Measurements from ENCODE around the gene PRUNE2.
"Not testable (repeated sequence)": the region's sequence is repeated elsewhere in the genome, so short reads cannot be mapped to it uniquely, and the experiment has no call there.

The PRUNE2 gene, protein sequence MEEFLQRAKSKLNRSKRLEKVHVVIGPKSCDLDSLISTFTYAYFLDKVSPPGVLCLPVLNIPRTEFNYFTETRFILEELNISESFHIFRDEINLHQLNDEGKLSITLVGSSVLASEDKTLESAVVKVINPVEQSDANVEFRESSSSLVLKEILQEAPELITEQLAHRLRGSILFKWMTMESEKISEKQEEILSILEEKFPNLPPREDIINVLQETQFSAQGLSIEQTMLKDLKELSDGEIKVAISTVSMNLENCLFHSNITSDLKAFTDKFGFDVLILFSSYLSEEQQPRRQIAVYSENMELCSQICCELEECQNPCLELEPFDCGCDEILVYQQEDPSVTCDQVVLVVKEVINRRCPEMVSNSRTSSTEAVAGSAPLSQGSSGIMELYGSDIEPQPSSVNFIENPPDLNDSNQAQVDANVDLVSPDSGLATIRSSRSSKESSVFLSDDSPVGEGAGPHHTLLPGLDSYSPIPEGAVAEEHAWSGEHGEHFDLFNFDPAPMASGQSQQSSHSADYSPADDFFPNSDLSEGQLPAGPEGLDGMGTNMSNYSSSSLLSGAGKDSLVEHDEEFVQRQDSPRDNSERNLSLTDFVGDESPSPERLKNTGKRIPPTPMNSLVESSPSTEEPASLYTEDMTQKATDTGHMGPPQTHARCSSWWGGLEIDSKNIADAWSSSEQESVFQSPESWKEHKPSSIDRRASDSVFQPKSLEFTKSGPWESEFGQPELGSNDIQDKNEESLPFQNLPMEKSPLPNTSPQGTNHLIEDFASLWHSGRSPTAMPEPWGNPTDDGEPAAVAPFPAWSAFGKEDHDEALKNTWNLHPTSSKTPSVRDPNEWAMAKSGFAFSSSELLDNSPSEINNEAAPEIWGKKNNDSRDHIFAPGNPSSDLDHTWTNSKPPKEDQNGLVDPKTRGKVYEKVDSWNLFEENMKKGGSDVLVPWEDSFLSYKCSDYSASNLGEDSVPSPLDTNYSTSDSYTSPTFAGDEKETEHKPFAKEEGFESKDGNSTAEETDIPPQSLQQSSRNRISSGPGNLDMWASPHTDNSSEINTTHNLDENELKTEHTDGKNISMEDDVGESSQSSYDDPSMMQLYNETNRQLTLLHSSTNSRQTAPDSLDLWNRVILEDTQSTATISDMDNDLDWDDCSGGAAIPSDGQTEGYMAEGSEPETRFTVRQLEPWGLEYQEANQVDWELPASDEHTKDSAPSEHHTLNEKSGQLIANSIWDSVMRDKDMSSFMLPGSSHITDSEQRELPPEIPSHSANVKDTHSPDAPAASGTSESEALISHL (N-terminal part only)

DNA sequence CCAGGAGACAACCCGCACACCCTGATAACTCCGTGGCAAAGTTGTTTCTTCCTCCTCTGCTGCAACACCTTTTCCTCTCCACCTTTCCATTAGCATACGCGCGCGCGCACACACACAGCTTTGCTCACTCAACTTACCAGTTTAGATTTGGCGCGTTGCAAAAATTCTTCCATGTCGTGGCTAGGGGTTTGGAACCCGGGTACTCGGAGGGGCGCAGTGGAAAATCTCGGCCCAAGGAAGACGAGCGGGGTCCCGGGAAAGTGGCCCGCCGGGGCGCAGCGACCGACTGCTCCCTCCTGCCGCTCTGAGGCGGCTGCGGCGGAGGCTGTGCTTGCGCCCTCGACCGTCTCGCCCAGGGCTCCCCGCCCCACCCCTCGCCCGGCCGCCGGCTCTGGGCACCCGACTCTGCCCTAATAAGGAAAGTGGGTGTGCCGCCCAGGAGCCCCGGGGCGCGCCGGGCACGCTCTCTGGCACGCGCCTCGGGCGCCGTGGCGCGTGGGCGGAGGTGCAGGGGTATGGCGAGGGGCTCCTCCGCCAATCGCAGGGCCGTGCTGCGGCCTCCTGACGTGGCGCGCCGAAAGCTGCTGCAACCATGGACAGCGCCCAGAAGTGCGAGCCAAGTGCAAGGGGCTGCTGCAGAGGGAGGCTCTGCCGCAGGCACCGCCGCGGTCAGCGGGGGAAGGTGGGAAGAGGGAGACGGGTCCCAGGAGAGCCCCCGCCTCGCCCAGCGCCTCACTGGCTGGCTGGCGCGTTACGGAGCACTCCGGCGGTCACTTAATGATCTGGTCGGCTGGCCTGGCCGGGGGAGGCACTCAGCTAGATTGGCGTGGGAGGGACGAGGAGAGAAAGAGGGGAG is at the start of gene PRUNE2:
PRUNE2 (minus strand) TSS at position 324 of the 856 bp plus-strand sequence; CDS start at position 173, 151 bp downstream.
- DNase-seq (ENCODE audit: low read depth, low spot score) = no peak

DNA sequence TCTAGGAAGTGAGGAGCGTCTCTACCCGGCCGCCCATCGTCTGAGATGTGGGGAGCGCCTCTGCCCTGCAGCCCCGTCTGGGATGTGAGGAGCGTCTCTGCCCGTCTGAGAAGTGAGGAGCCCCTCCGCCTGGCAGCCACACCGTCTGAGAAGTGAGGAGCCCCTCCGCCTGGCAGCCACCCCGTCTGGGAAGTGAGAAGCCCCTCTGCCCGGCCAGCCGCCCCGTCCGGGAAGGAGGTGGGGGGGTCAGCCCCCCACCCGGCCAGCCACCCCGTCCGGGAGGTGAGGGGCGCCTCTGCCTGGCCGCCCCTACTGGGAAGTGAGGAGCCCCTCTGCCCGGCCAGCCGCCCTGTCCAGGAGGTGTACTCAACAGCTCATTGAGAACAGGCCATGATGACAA is 49.5 kb upstream of the PRUNE2 start:
- DNase-seq (ENCODE audit: low read depth, low spot score) = not testable (repeated sequence)

DNA sequence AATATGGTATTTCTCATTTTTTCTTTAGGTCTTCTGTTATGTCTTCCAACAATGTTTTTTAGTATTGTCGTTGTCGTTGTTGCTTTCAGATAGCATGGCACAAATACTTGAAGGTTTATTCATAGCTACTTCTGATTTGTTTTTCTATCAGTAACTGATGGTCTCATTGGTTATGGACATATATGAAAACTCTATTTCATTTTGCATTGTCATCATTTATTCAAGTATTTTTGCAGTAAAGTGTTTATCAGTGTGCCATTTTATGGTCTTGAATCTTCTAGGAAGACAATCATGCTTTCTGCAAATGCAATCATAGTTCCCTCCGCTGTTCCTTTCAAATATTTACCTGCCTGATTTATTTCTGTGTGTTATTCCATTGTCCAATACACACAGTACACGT is 44.0 kb upstream of the PRUNE2 start:
- DNase-seq (ENCODE audit: low read depth, low spot score) = no peak

DNA sequence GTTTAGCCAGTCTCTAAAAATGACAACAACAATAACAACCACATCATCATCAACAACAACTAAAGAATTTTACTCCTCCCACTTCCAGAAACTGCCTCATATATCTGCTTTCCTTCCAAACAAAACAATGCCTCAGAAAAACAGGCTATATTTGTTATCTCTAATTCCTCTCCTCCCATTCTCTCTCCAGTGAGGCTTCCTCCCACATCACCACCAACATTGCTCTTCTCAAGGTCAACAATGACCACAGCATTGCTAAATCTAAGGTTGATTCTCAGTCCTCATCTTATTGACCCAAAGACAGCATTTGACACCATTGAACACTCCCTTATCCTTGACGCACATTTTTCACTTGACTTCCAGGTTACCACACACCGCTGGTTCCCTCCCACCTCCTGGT is 38.1 kb upstream of the PRUNE2 start:
- DNase-seq (ENCODE audit: low read depth, low spot score) = no peak

DNA sequence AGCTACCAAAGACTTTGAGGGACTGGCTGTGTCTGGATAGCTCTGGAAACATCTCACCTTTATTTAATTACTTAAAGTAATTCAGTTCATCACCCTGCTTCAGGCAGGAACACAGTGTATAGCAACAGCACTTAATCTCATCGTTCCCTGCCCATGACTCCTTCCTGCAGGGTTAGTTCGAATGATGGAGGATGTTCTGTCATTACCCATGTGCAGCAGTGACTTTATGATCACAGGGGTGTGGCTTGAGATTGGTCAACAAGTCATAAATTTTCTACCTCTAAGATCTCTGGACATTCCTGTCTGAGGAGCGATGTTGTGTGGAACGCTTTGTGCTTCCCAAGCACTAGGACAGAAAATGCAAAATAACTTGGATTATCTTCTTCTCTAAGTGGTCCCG is 37.1 kb upstream of the PRUNE2 start:
- no peak for DNase-seq (ENCODE audit: low read depth, low spot score)

DNA sequence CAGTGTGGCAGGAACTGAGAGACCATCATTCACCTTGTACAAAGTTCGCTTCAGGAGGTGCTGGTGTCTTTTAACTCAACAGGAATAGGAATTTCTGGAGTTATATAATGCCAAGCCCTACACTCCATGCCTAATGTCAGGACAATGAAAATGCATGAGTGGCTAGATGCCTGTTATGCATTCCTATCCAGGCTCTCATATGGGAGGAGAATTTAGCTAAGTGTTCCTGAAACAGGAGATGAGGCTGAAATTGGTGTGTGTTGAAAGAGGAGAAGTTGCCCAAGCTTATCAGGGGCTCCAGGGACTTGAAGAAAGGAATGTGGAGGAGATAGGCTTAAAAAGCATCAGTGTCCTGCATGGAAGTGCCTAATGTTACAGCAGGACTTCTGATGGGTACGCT is 26.8 kb upstream of the PRUNE2 start:
- DNase-seq (ENCODE audit: low read depth, low spot score) = no peak

DNA sequence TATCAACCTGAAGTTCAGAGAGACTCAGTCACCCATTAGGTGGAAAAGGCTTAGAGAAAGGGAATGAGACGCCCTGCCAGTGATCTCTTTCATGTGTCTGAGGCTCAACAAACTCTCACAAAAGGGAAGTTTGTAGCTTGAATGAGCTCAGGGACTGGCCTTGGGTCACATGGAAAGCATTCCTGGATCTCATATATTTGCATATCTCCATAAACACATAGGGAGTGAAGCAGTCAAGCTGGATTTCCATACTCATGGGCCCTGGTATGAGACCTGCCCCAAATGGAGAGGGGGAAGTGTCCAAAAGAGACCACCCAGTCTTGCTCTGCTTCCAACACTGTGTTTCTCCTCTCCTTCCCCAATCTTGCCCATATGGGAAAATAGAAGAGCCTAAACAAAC is 26.4 kb upstream of the PRUNE2 start:
- no peak for DNase-seq (ENCODE audit: low read depth, low spot score)

DNA sequence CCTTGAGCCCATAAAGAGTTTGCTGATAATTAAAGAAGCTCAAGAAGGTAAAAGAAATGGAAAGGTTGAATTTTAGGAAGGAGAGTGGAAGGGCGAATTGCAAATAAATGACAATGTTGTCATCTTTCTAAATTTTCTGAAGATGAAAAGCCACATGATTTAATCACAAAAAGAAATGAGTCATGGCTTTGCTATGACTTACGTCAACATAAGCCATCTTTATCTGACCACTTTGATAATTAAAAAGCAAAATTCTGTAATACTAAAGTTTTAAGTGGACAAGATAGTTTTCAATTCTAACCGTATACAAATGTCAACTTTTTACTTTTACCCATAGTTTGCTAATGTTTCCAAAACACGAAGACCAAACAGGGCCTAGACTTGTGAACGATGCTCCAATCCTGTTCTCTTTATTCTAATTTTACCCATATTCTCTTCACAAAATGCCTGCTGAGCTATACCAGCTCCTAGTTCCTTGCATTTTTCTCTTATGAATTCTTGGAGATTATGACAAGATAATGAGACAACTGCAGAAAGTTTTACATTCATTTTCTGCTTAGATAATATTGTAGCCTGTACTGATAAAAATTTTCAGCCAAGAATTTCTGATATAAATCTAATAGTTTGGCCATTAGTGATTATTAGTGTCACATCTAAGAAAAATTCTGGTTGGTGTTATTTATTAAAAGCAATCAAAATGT is 21.8 kb upstream of the PRUNE2 start:
- DNase-seq (ENCODE audit: low read depth, low spot score) = no peak

DNA sequence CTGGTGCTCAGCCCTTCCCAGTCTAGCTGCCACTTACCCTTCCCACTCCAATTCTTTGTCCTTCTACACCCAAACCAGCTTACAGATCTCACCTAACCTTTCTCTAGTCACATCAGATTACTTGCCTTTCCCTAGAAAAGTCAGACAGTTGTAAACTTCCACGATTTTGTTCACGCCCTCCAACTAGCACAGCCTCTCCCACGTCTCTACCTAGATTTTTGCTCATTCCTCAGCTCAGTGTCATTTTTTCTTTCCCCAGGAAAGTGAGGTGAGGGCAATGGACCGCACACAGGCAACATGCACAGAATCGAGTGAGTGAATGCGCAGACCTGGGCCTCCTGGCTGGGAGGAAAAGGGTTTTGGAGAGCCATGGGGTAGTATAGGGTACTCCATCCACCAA is 20.9 kb upstream of the PRUNE2 start:
- no peak for DNase-seq (ENCODE audit: low read depth, low spot score)

DNA sequence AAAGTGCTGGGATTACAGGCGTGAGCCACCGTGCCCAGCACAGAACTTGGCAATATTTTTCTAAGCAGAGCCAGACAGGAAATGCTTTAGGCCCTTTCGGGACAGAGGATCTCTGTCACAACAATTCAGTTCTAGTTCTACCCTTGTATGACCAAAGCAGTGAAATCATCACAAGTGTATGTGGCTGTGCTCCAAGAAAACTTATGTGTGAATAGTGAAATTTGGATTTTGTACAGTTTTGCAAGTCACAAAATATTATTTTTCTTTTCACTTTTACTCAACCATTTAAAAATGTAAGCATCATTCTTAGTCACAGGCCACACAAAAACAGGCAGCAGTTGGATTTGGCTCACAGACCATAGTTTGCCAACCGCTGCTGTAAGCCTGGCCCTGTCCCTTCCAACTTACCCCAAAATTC is 20.4 kb upstream of the PRUNE2 start:
- no peak for DNase-seq (ENCODE audit: low read depth, low spot score)

DNA sequence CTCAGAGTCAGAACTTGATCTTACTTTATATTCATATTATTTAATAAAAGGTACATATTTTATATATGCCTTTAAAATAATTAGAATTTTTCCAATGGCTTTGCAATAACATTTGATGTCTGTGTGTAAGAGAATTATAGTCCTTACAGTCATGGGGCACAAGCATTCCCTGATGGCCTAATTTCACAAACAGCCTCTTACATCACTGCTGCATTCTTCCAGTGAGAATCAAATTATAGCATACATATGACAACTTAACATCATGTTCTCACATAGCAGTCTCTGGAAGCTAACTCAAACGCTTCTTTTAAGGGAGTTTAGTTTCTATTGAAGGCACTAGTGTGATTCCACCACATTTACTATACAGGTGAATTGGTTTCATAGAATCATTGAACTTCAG is 15.3 kb upstream of the PRUNE2 start:
- no peak for DNase-seq (ENCODE audit: low read depth, low spot score)

DNA sequence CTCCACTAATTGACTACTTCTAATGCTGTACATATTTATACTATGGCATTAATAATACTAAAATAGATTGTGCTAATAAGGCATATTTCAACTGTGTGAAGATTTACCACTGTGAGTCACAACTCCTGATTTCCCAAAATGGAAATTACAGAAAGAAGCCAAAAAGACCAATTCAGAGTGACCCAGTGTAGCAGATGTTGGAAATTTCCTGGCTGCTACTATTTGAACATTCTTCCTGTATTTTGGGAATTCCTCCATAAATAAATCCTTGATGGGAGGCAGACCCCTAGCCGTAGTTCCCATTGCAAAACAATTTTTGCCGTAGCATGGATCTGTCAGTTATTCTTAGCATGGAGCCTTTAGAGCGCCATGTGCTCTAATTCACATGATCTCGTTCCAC is 11.4 kb upstream of the PRUNE2 start:
- DNase-seq (ENCODE audit: low read depth, low spot score) = no peak

DNA sequence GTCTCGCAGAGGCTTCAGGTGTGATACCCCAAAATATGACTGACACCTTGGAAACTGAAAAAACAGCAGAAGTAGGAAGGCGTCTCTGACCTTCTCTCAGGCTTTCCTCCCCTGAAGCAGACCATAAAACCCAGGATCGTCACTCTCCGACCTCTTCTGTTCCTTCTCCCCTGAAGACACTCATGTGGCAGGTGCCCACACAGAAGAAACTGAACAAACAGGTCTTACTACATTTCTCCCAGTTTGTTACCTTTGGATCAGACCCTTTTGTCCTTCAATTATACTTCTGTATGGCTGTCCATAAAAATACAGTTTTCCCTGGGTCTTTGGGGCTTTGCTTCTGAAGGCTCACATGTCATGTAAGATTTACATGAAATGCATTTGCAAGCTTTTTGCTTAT is 10.3 kb upstream of the PRUNE2 start:
- no peak for DNase-seq (ENCODE audit: low read depth, low spot score)

DNA sequence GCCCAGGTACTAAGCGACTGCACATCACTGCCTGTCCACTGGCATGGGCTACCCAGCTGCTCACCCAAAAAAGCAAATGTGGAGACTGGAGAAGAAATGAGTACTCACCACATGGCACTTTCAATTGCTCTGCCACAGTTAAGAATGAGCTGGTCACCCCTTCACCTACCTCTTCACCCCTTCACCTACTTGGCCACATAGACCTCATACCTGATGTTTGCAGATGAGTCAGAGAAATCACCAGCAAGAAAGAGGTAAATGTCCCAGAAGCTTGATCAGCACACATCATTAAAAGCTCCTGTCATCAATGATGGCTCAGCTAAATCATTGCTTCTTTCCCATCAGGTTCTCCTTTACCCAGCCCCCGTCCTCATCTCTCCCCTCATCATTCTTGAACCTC is 7.6 kb upstream of the PRUNE2 start:
- no peak for DNase-seq (ENCODE audit: low read depth, low spot score)

DNA sequence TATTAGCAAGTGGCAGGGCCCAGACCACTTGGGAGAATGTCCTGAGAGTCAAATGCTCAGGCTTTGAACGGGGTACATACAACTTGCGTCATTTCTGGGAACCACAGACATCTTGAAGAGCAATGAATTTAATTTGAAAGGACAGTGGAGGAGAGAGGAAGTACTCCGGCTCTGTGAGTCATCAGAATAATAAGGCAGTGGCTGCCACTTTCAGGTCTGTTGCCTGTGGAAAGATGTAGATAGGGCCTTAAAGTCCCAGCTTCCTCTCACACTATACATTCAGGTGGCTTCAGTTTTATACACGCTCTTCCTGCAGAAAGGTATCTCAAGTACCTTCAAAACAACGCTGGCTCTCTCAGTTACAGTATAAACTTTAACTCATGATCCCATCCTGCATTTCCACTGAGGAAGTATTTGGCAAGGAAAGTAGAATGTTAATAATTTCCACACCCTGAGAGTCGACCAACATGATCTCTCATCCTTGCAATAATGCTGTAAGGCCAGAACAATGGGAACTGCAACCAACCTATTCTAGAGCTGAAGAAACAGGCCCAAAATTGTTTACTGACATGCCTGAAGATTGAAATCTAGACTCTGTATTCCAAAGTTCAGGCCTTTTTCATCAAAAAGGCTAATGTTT is 6.8 kb upstream of the PRUNE2 start:
- DNase-seq (ENCODE audit: low read depth, low spot score) = no peak

DNA sequence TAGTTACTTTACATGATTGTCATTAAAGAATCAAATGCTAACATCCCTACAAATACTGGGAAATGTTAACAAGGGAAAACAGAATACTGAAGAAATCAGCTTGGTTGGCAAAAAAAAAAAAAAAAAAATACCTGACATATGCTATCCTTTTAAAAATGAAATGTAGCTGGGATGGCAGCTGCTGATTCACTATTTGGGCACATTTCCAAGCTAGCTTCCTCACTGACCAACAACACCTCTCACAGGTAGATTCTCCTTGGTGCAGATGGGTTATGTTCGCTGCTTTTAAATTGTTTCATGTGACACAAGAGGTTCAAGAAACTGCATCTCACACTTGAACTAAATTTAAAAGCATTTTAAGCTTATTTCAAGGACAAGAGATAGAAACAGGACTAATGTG is 6.1 kb upstream of the PRUNE2 start:
- DNase-seq (ENCODE audit: low read depth, low spot score) = no peak

DNA sequence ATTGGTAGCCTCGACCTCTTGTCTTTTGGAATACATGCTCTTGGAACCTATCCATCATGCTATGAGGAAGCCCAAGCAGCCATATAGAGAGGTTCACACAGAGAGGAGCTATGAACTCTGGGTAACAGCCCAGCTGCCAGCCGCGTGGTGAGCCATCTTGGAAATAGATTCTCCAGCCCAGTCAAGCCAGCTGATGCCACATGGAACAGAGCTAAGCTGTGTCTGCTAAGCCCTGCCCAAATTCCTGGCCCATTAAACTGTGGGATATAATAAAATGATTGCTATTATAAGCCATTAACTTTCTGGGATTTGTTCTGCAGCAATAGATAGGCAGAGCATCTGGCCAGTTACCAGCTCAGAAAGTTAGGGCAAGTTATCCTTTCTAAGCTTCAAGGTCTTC is 4.9 kb upstream of the PRUNE2 start:
- no peak for DNase-seq (ENCODE audit: low read depth, low spot score)

DNA sequence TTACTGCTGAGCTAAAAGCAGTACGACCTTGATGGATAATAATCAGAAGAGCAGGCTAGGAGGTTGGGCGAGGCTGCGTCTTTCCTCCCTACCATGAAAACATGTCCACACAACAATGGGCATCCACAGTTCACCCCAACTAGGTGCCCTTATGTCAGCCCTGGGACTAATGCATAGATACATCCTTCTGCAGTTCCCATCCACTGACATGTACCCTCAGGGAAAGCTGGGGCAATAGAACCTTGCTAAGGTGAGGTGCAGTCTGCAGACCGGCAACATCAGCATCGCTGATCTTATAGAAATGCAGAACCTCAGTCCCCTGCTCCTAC is 697 bp upstream of the PRUNE2 start:
- no peak for DNase-seq (ENCODE audit: low read depth, low spot score)

DNA sequence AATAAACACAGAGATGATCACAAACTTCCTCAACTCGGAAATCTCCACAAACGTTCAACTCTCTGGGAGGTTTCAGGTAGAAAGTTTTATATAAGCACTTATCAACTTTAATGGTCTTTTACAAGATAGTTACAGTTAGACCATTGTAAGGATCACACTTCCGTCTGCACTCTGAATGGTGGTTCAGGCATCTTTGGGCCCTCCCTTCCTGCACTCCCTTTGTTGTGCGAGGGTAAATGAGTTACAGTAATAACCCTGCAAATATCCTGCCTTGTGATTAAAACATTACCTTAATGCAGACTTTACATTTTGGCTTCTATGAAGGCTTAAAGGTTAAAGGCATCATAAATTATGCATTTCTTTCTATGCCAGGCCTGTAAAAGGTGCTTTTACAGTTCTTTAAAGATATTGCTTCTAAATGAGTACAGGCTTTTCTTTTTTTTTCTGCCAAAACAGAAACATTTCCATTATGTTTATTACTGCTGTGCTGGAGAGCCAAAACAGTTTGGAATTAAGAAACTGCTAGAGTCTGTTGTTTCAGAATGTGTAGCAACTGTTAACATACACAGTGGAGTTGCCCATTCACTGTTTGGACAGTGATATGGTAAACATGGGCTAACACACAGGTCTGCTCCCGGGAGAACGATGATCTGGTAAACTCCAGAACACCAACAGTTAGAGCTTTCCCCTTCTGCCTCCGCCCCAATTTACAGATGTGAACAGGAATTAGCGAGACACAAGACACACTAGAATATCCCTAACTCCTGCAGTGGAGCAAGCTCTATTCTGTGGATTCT is 1.1 kb downstream of the PRUNE2 start:
- no peak for DNase-seq (ENCODE audit: low read depth, low spot score)

Data from activated naive CD8-positive, alpha-beta T cell treated with anti-CD3 and anti-CD28 coated beads, Interleukin-2, amount 50 U/mL, for 16 hours (primary cell).